DOHH2 (cell line): ENCODE data around the gene SKAP1.

ENCODE experiments used
- EZH2phosphoT487 ChIP-seq: fragments of 200-600 bp; sonication (generic); IDR thresholded peaks from 2 replicates; pipeline ENCODE4 v1.6.1; 2017; ENCODE audit warnings: borderline replicate concordance, mild to moderate bottlenecking, antibody characterized with exemption, low read length, moderate library complexity, mixed read lengths
- TF ChIP-seq, protein P1 (sequence below): fragments of 200-600 bp; sonication (generic); IDR thresholded peaks from one replicate; pipeline ENCODE4 v1.5.1; 2014; ENCODE audit warnings: antibody characterized with exemption, mild to moderate bottlenecking, low read depth, low read length; ENCODE audit not compliant: poor library complexity, severe bottlenecking

DNA sequence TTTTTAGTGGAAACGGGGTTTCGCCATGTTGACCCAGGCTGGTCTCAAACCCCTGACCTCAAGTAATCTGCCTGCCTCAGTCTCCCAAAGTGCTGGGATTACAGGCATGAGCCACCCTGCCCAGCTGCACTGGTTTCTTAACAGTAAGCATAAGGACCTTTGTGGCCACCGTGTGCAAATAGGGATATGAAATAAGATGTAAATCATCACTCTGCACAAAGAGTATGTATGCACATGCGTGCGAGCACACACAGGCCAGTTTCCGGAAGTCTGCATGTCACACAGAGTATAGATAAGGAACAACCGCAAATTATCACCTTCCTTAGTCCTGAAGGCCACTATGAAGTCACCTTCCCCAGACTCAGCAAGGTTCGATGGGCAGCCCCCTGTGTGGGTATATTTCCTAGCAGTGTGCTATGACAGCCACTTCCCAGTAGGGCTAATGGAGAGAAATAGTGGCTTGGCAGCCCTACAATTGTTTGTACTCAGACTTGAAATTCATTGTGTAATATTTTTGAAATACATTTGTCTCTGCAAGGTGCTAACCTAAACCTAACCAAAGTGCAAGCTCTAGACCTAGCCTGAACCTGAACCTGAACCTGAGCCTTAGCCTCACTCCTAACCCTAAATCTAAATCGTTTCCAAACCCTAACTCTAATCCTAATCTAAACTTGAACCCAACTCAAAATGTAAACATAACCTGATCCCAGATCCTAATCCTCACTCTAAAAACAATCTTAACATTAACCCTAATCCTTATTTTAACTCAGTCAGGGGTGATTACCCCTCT is 48.4 kb upstream of the SKAP1 start:
- TF ChIP-seq, protein P1, sequence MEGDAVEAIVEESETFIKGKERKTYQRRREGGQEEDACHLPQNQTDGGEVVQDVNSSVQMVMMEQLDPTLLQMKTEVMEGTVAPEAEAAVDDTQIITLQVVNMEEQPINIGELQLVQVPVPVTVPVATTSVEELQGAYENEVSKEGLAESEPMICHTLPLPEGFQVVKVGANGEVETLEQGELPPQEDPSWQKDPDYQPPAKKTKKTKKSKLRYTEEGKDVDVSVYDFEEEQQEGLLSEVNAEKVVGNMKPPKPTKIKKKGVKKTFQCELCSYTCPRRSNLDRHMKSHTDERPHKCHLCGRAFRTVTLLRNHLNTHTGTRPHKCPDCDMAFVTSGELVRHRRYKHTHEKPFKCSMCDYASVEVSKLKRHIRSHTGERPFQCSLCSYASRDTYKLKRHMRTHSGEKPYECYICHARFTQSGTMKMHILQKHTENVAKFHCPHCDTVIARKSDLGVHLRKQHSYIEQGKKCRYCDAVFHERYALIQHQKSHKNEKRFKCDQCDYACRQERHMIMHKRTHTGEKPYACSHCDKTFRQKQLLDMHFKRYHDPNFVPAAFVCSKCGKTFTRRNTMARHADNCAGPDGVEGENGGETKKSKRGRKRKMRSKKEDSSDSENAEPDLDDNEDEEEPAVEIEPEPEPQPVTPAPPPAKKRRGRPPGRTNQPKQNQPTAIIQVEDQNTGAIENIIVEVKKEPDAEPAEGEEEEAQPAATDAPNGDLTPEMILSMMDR: no peak
- no peak for TF ChIP-seq EZH2phosphoT487
